Measurements from ENCODE around the gene RANBP9.

Gene RANBP9

DNA sequence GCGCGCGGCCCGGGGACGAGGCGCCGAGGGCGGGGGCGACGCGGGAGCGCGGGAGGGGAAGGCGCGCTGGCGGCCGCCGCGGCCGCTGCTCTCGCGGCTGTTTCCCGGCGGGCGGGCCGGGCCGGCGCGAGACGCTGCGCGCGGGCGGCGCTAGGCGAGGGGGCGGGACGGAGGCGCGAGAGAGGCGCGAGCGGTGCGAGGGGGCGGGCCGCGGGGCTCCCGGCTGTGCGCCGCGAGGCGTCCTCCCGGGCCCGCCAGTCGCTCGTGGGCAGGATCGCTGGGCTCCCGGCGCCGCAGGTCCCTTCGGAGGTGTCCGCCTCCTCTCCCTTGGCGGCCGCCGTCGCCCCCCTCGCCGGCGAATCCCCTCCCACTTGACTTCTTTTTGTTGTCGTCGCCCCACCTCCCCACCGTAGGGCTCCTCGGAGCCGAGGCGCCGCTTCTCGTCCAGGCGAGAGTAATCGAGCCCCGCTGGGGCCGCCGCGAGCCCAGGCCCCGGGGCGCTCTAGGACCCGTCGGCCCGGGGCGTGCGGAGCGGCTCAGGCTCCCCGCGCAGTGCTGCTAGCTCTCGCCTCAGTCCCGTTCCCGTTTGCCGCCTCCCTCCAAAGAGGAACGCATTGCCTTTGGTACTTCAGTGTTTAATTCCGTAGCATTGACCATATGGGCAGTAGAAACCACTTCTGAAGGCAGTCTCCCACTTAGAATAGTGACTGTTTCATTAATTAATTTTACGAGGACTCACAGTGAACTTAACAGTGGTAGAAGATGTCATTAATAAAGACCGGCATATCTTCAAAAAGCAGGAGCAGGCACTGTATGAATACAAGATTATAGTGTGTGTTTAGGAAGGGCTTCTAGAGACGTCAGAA, at the start of gene RANBP9:
TSS of gene RANBP9 (minus strand) at position 103 of the 866 bp plus-strand sequence. CDS start 330 bp downstream, outside the sequence.
- peaks cover 7% of the 10 kb centered on the region for H3K9me3 ChIP-seq (ENCODE audit: control insufficient read depth, insufficient read depth, low read length)
- peak within 1 kb of the TSS; percentile 89 for H3K4me3 ChIP-seq (ENCODE audit: low read depth, low read length)
- no peaks in the 10 kb centered on the region for H3K27me3 ChIP-seq (ENCODE audit: control insufficient read depth, insufficient read depth, low read length)
- H3K36me3 ChIP-seq (ENCODE audit: control insufficient read depth, insufficient read depth, low read length), result no peaks in the 10 kb centered on the region
- peak within 1 kb of the TSS; percentile 73 for H3K9ac ChIP-seq (ENCODE audit: low read depth, low read length)
- peaks cover 3% of the 10 kb centered on the region for H3K4me1 ChIP-seq (ENCODE audit: control insufficient read depth, insufficient read depth, low read length)

DNA sequence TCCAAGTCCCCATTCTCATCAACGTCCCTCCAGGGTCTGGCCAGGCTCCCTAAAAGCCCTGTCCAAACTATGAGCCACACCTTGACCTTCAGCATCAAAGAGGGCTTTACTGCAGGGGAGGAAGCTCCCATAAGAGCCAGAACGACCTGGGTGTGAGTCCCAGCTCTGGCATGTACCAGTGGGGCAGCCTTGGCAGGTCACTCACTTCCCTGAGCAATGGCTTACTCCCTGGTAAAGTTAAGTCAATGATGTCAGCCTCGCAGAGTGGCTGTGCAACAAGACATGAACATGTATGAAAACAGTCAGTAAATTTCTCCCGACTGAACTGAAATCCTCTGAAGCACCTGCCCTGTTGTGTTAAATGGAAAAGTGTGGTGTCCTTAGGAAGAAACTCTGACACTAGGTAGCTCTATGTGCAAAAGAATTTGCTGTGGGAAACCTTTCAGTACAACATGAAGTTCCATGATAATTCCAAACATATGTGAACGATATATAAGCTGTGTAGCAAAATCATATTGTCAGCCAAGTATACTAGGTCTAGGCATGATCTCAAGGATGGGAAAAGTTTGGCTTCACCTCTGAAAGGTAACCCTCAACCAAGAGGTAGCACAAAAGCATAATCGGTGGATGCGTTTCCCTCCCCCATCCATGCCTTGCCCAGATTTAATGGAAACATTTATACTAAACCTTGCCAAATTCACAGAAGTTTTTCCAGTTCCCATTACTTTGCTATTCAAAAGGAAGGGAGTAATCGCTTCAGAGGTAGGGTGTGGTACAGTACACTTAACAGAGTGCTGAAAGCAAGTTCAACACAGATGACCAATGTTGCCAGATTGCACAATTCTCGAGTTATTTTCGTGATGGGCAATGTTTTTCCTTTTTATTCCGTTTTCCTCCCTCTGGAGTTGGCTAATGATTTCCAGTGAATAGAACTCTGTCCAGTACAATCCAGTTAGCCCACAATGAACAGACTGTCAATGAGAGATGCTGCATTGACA, 49.0 kb upstream of the RANBP9 start:
- Histone ChIP-seq H3K27me3 (ENCODE audit: control insufficient read depth, insufficient read depth, low read length) (no peaks in the 10 kb centered on the region), H3K9ac (ENCODE audit: low read depth, low read length) (no peak overlapping the region), H3K36me3 (ENCODE audit: control insufficient read depth, insufficient read depth, low read length) (no peaks in the 10 kb centered on the region), H3K4me3 (ENCODE audit: low read depth, low read length) (no peak overlapping the region), H3K4me1 (ENCODE audit: control insufficient read depth, insufficient read depth, low read length) (no peaks in the 10 kb centered on the region), H3K9me3 (ENCODE audit: control insufficient read depth, insufficient read depth, low read length) (no peaks in the 10 kb centered on the region)

DNA sequence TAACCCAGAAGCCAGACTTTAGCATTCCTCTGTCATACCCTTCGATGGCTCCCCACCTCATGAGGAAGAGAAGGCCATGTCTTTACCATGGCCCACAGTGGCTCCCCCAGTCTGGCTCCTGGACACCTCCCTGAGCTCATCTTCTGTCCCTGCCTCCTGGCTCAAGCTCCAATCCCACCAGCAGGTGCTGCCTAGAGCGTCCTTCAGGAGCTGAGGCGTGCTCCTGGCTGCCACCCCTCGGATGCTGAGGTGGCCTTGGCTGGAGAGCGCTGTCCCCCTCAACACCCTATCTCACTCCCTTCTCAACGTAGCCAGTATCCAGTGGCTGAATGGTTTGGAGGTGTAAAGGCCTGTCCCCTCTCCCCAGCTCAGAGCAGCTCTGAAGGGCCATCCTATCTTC, 47.4 kb upstream of the RANBP9 start:
- H3K27me3 ChIP-seq (ENCODE audit: control insufficient read depth, insufficient read depth, low read length), result no peaks in the 10 kb centered on the region
- H3K4me3 ChIP-seq (ENCODE audit: low read depth, low read length), result no peak overlapping the region
- no peaks in the 10 kb centered on the region for H3K4me1 ChIP-seq (ENCODE audit: control insufficient read depth, insufficient read depth, low read length)
- H3K9ac ChIP-seq (ENCODE audit: low read depth, low read length), result no peak overlapping the region
- H3K9me3 ChIP-seq (ENCODE audit: control insufficient read depth, insufficient read depth, low read length), result no peaks in the 10 kb centered on the region
- H3K36me3 ChIP-seq (ENCODE audit: control insufficient read depth, insufficient read depth, low read length), result no peaks in the 10 kb centered on the region

DNA sequence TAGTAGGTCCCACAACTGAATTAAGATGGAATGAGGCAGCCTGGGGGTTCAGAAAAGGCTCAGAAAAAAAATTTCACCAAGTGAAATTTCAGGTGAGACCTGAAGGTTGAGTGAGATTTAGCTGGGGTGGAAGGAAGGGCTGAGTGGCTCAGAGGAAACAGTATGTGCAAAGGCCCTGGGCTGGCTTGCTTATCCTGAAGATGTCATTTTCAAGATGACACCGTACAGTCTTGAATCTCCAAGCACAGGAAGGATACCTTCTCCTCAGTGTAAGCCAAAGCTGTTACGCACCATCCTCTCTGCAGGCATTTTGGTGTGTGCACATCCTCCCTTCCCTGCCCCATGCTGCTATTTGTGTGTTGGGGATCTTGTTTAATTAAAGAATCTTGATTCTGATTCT, 43.0 kb upstream of the RANBP9 start:
- Histone ChIP-seq H3K4me1 (ENCODE audit: control insufficient read depth, insufficient read depth, low read length) (no peaks in the 10 kb centered on the region), H3K9me3 (ENCODE audit: control insufficient read depth, insufficient read depth, low read length) (no peaks in the 10 kb centered on the region), H3K9ac (ENCODE audit: low read depth, low read length) (no peak overlapping the region), H3K4me3 (ENCODE audit: low read depth, low read length) (no peak overlapping the region), H3K36me3 (ENCODE audit: control insufficient read depth, insufficient read depth, low read length) (no peaks in the 10 kb centered on the region), H3K27me3 (ENCODE audit: control insufficient read depth, insufficient read depth, low read length) (no peaks in the 10 kb centered on the region)

DNA sequence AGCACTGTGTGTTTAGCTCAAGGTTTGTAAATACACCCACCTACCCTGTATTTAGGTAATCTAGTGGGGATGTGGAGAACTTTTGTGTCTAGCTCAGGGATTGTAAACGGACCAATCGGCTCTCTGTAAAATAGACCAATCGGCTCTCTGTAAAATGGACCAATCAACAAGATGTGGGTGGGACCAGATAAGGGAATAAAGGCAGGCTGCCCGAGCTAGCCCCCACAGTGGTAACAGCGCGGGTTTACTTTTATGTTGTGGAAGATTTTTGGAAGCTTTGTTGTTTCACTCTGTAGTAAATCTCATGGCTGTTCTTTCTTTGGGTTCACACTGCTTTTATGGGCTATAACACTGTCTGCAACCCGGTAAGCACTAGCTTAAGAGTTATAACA, 32.1 kb upstream of the RANBP9 start:
- H3K27me3 ChIP-seq (ENCODE audit: control insufficient read depth, insufficient read depth, low read length), result no peaks in the 10 kb centered on the region
- H3K4me1 ChIP-seq (ENCODE audit: control insufficient read depth, insufficient read depth, low read length), result no peaks in the 10 kb centered on the region
- H3K9ac ChIP-seq (ENCODE audit: low read depth, low read length), result no peak overlapping the region
- no peak overlapping the region for H3K4me3 ChIP-seq (ENCODE audit: low read depth, low read length)
- no peaks in the 10 kb centered on the region for H3K36me3 ChIP-seq (ENCODE audit: control insufficient read depth, insufficient read depth, low read length)
- H3K9me3 ChIP-seq (ENCODE audit: control insufficient read depth, insufficient read depth, low read length), result no peaks in the 10 kb centered on the region

DNA sequence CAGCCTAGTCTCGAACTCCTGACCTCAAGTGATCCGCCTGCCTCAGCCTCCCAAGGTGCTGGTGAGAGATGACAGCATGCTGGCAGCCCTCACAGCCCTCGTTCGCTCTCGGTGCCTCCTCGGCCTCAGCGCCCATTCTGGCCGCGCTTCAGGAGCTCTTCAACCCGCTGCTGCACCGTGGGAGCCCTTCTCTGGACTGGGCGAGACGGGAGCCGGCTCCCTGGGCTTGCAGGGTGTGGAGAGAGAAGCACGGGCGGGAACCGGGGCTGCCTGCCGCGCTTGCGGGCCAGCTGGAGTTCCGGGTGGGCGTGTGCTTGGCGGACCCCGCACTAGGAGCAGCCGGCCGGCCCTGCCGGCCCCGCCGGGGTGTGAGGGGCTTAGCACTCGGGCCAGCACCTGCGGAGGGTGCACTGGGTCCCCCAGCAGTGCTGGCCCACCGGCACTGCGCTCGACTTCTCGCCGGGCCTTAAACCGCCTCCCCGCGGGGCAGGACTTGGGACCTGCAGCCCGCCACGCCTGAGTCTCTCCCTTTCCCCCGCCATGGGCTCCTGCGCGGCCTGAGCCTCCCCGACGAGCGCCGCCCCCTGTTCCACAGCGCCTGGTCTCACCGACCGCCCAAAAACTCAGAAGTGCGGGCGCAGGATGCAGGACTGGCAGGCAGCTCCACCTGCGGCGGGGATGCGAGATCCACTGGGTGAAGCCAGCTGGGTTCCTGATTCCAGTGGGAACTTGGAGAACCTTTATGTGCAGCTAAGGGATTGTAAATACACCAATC, 31.5 kb upstream of the RANBP9 start:
- Histone ChIP-seq H3K9me3 (ENCODE audit: control insufficient read depth, insufficient read depth, low read length) (no peaks in the 10 kb centered on the region), H3K4me3 (ENCODE audit: low read depth, low read length) (no peak overlapping the region), H3K27me3 (ENCODE audit: control insufficient read depth, insufficient read depth, low read length) (no peaks in the 10 kb centered on the region), H3K4me1 (ENCODE audit: control insufficient read depth, insufficient read depth, low read length) (no peaks in the 10 kb centered on the region), H3K9ac (ENCODE audit: low read depth, low read length) (no peak overlapping the region), H3K36me3 (ENCODE audit: control insufficient read depth, insufficient read depth, low read length) (no peaks in the 10 kb centered on the region)

DNA sequence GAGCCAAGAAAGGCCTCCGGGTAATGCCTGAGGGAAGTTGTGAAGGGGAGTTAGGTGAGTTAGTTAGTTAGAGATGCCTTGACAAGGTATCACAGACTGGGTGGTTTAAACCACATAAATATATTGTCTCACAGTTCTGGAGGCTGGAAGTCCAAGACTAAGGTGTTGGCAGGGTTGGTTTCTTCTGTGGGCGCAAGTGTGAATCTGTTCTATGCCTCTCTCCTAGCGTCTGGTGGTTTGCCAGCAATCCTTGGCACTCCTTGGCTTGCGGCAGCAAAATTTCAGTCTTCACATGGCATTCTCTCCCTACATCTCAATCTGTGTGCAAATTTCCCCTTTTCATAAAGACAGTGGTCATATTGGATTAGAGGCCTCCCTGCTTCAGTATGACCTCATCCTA, 29.7 kb upstream of the RANBP9 start:
- Histone ChIP-seq H3K9ac (ENCODE audit: low read depth, low read length) (no peak overlapping the region), H3K4me1 (ENCODE audit: control insufficient read depth, insufficient read depth, low read length) (no peaks in the 10 kb centered on the region), H3K9me3 (ENCODE audit: control insufficient read depth, insufficient read depth, low read length) (no peaks in the 10 kb centered on the region), H3K27me3 (ENCODE audit: control insufficient read depth, insufficient read depth, low read length) (no peaks in the 10 kb centered on the region), H3K4me3 (ENCODE audit: low read depth, low read length) (no peak overlapping the region), H3K36me3 (ENCODE audit: control insufficient read depth, insufficient read depth, low read length) (no peaks in the 10 kb centered on the region)

DNA sequence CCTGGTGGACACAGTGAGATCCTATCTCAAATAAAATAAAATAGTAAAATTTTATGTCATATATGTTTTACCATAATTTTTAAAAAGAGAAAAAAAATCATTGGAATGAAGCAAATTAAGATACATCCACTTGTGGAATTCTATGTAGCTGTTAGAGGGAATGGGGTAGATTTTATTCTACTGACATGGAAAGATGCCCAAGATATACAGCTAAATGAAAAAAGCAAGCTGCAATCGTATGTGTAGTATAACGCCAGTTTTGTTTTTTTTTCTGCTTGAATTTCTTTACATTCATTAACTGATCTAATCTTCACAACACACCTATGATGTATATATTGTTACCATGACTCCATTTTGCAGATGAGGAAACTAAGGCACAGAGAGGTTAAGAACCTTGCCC, 23.4 kb upstream of the RANBP9 start:
- Histone ChIP-seq H3K9ac (ENCODE audit: low read depth, low read length) (no peak overlapping the region), H3K4me3 (ENCODE audit: low read depth, low read length) (no peak overlapping the region), H3K9me3 (ENCODE audit: control insufficient read depth, insufficient read depth, low read length) (no peaks in the 10 kb centered on the region), H3K36me3 (ENCODE audit: control insufficient read depth, insufficient read depth, low read length) (no peaks in the 10 kb centered on the region), H3K4me1 (ENCODE audit: control insufficient read depth, insufficient read depth, low read length) (peaks cover 5% of the 10 kb centered on the region), H3K27me3 (ENCODE audit: control insufficient read depth, insufficient read depth, low read length) (no peaks in the 10 kb centered on the region)

DNA sequence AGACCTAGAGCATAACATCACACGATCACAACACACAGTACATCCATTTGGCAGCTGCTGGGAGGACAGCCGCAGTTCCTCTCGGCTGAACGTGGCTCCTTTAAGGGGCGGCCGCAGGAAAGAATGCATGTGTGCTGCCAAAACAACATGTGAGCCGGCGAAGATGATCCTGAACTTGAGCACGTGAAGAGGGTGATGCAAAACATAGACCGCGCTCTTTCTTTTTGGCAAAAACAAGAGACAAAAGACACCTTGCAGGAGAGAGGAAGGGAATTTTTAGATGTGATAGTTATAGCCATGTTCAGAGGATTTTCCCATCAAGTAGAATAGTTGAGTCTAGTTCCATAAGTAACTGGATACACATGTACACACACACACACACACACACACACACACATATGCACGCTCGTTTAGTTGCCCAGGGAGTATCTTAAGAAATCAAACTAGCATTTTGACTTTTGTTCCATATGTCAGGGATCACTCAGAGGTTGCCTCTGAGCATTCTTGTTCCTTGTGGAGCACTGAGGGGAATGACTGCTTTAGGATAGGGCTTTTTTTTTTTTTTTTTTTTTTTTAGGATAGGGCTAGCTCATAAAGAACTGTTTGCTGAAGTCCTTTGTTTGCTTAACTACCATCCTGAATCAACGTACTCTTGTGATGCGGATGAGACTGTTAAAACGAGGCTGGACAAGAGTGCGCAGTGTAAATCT, 21.7 kb upstream of the RANBP9 start:
- H3K27me3 ChIP-seq (ENCODE audit: control insufficient read depth, insufficient read depth, low read length), result no peaks in the 10 kb centered on the region
- H3K36me3 ChIP-seq (ENCODE audit: control insufficient read depth, insufficient read depth, low read length), result no peaks in the 10 kb centered on the region
- H3K4me3 ChIP-seq (ENCODE audit: low read depth, low read length), result no peak overlapping the region
- H3K9me3 ChIP-seq (ENCODE audit: control insufficient read depth, insufficient read depth, low read length), result no peaks in the 10 kb centered on the region
- peaks cover 5% of the 10 kb centered on the region for H3K4me1 ChIP-seq (ENCODE audit: control insufficient read depth, insufficient read depth, low read length)
- H3K9ac ChIP-seq (ENCODE audit: low read depth, low read length), result no peak overlapping the region

DNA sequence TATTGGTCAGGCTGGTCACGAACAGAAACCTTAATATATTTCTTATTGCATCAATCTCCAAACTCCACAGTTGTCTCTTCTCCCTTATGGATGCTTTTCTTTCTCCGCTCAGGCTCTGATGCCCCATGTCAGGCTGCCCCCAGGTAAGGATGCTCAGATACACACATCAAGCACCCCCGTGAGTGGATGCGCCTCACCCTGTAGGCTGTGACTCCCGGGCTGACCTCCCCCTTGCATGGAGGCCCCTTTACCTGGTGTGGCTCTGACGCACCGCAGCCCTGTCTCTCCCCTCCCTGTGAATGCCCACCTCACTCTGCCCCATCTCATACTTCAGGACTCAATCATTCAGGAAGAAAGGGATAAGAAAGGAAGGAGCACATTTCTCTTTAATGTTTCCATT, 19.1 kb upstream of the RANBP9 start:
- Histone ChIP-seq H3K9ac (ENCODE audit: low read depth, low read length) (no peak overlapping the region), H3K36me3 (ENCODE audit: control insufficient read depth, insufficient read depth, low read length) (no peaks in the 10 kb centered on the region), H3K4me3 (ENCODE audit: low read depth, low read length) (no peak overlapping the region), H3K4me1 (ENCODE audit: control insufficient read depth, insufficient read depth, low read length) (peaks cover 5% of the 10 kb centered on the region), H3K27me3 (ENCODE audit: control insufficient read depth, insufficient read depth, low read length) (no peaks in the 10 kb centered on the region), H3K9me3 (ENCODE audit: control insufficient read depth, insufficient read depth, low read length) (no peaks in the 10 kb centered on the region)

DNA sequence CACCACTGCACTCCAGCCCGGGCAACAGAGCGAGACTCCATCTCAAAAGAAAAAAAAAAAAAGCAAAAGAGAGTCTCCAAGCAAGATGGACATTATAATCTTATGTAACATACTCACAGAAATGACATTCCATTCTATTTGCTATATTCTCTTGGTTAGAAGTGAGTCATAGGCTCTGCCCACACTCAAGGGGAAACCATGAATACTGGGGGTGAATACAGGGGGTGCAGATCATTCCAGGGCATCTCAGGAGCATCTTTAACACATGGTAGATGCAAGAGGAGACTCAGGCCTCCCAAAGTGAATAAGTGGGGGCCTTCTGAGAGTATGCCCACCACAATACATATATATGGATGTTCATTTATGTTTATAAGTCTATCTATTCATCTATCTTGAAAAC, 18.3 kb upstream of the RANBP9 start:
- no peak overlapping the region for H3K4me3 ChIP-seq (ENCODE audit: low read depth, low read length)
- H3K27me3 ChIP-seq (ENCODE audit: control insufficient read depth, insufficient read depth, low read length), result no peaks in the 10 kb centered on the region
- H3K4me1 ChIP-seq (ENCODE audit: control insufficient read depth, insufficient read depth, low read length), result peaks cover 5% of the 10 kb centered on the region
- no peak overlapping the region for H3K9ac ChIP-seq (ENCODE audit: low read depth, low read length)
- no peaks in the 10 kb centered on the region for H3K36me3 ChIP-seq (ENCODE audit: control insufficient read depth, insufficient read depth, low read length)
- no peaks in the 10 kb centered on the region for H3K9me3 ChIP-seq (ENCODE audit: control insufficient read depth, insufficient read depth, low read length)

All from iPS-15b (cell line).